Activated T-cell treated with anti-CD3 and anti-CD28 coated beads, Interleukin-2, amount 50 U/mL, for 24 hours (primary cell): Measurements from ENCODE around the gene GALR2.

ENCODE experiments used
- DNase-seq: peaks from one replicate; pipeline ENCODE4 v3.0.0-alpha.2; 2020
- H3K27ac Mint-ChIP-seq: 2 replicates; pipeline ENCODE4 v1.8.0; 2020; ENCODE audit warnings: mild to moderate bottlenecking, mixed read lengths
- H3K27me3 Mint-ChIP-seq: 2 replicates; pipeline ENCODE4 v1.8.0; 2020; ENCODE audit warnings: mixed read lengths
- H3K36me3 Mint-ChIP-seq: 2 replicates; pipeline ENCODE4 v1.8.0; 2020; ENCODE audit warnings: low read depth, mixed read lengths
- H3K4me1 Mint-ChIP-seq: 2 replicates; pipeline ENCODE4 v1.8.0; 2020; ENCODE audit warnings: low read depth, mixed read lengths
- H3K4me3 Mint-ChIP-seq: 2 replicates; pipeline ENCODE4 v1.8.0; 2020; ENCODE audit warnings: mild to moderate bottlenecking, moderate library complexity, mixed read lengths
- H3K9me3 Mint-ChIP-seq: 2 replicates; pipeline ENCODE4 v1.8.0; 2020; ENCODE audit warnings: mixed read lengths

Gene GALR2

DNA sequence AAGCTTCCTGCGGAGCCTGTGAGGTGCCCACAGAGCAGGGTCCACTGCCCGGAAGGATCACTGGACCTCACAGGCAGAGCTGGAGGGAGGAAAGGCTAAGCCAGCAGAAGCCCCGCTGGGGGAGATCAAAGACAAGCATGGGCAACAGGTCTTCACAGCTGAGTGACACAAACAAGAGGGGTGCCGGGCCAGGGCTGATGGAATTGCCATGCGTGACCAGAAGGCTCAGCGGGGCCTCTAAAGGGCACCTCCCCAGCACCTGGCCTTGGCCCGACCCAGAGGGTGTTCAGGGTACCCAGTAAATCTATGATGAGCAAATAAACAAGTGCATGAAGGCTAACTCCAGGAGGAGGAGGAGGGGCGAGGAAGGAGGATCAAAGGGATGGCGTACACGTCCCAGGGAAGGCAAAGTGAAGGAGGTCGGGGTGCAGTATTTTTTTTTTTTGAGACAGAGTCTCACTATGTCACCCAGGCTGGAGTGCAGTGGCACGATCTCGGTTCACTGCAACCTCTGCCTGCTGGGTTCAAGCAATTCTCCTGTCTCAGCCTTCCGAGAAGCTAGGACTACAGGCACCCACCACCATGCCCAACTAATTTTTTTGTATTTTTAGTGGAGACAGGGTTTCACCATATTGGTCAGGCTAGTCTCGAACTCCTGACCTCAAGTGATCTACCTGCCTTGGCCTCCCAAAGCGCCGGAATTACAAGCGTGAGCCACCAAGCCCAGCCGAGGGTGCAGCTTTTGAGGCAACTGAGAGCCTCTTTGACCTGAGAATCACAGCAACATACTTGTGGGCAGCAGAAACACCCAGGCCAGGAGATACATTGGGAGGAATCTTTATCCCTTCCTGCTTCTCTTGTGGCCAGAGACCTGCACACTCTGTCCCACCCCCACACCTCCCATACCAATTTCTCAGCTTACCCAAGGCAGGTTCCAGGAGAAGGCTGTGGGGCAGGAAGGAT is 45.1 kb downstream of the GALR2 start:
- DNase-seq, result no peak
- Mint-ChIP-seq H3K9me3 (no peaks in the 10 kb centered on the region), H3K4me1 (peaks cover 10% of the 10 kb centered on the region), H3K27ac (no peak overlapping the region), H3K4me3 (no peak overlapping the region), H3K27me3 (no peaks in the 10 kb centered on the region), H3K36me3 (no peaks in the 10 kb centered on the region)

DNA sequence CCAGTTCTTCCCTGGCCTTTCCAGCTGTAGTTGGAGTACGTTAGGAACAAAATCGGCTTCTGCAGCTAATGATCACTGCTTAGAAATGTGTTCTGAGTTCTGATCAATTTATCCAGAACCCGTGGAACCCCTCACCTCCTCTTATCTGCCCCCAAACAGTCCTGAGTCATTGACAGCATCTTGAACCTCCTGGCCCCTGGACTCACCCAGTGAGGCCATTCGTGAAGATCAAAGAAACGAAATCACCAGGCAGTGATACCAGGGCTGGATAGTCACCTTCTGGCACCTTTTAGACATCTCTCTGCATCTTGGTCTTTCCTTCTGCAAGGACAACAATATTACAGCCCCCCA is 46.1 kb downstream of the GALR2 start:
- Mint-ChIP-seq H3K9me3 (no peaks in the 10 kb centered on the region), H3K4me3 (no peak overlapping the region), H3K27ac (peak overlapping the region; percentile 12), H3K27me3 (no peaks in the 10 kb centered on the region), H3K36me3 (no peaks in the 10 kb centered on the region), H3K4me1 (peaks cover 10% of the 10 kb centered on the region)
- no peak for DNase-seq

DNA sequence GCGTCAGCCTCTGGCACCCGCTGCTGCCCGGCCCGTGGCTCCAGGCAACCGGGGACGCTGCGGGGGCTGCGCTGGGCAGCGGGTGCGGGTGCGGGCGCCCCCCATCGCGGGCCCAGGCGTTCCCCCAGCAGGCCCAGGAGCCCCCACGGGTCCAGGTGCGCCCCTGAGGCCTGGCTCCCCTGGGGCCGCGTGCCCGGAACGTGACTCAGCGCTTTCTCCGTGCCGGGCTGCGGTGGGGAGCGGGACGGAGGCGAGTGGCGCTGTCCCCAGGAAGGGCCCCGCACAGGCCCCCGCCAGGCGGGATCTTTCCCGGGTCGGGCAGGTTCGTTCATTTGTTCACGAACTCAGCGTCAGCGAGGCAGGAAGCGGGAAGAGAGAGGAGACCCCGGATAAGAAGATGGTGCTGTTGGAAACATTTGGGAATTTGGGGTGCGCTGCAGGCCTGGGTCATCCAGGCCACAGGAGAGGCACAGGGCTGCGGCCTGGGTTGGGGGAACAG is 47.4 kb downstream of the GALR2 start:
- H3K27ac Mint-ChIP-seq, result peak overlapping the region; percentile 84
- H3K36me3 Mint-ChIP-seq, result no peaks in the 10 kb centered on the region
- H3K9me3 Mint-ChIP-seq, result no peaks in the 10 kb centered on the region
- no peak for DNase-seq
- H3K4me3 Mint-ChIP-seq, result peak overlapping the region; percentile 6
- no peaks in the 10 kb centered on the region for H3K27me3 Mint-ChIP-seq
- H3K4me1 Mint-ChIP-seq, result peaks cover 18% of the 10 kb centered on the region

DNA sequence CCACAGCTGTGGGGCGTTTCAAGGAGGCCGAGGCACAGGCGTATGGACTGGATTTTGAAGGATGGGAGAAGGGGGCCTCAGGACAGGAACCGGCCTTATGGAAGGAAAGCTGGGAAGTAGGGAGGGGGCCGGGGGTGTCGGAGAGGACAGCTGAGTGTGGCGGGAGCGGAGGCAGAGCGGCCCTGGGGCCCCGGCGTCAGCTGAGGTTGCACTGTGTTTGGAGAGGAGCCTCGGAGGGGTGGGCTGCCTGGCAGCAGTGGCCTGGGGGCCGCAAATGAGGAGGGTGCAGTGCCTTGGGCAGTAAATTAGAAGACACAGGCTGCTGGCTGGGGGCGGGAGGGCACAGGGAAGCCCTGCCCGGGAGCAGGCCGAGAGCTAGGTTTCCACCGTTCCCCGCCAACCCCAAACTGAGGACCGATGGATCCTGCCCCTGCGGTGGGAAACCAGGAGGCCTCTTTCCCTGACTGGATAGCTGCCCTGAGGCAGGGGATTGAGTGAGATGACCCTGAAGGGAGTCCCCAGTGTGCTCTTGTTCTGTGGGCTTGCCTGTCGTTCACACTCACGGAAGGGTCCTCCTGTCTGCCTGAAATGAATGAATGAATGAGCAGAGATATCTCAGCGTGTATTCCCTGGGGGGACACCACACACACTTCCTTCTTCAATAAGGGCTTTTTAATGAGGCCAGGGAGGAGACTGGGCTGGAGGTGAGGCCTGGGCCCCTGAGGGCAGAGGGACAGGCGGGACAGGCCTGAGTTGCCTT is 48.0 kb downstream of the GALR2 start:
- Mint-ChIP-seq H3K9me3 (no peaks in the 10 kb centered on the region), H3K36me3 (no peaks in the 10 kb centered on the region), H3K27ac (peak overlapping the region; percentile 84), H3K4me3 (peak overlapping the region; percentile 6), H3K27me3 (no peaks in the 10 kb centered on the region), H3K4me1 (peaks cover 22% of the 10 kb centered on the region)
- no peak for DNase-seq

DNA sequence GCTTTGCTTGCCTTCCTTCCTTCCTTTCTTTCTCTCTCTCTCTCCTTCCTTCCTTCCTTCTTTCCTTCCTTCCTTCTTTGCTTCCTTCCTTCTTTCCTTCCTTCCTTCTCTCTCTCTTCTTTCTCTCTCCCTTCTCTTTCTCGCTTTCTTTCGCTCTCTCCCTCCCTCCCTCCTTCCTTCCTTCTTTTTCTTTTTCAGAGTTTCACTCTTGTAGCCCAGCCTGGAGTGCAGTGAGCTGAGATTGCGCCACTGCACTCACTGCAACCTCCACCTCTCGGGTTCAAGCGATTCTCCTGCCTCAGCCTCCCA is 48.6 kb downstream of the GALR2 start:
- no peaks in the 10 kb centered on the region for H3K27me3 Mint-ChIP-seq
- peaks cover 22% of the 10 kb centered on the region for H3K4me1 Mint-ChIP-seq
- H3K9me3 Mint-ChIP-seq, result no peaks in the 10 kb centered on the region
- H3K36me3 Mint-ChIP-seq, result no peaks in the 10 kb centered on the region
- peak overlapping the region; percentile 41 for H3K27ac Mint-ChIP-seq
- no peak for DNase-seq
- no peak overlapping the region for H3K4me3 Mint-ChIP-seq

DNA sequence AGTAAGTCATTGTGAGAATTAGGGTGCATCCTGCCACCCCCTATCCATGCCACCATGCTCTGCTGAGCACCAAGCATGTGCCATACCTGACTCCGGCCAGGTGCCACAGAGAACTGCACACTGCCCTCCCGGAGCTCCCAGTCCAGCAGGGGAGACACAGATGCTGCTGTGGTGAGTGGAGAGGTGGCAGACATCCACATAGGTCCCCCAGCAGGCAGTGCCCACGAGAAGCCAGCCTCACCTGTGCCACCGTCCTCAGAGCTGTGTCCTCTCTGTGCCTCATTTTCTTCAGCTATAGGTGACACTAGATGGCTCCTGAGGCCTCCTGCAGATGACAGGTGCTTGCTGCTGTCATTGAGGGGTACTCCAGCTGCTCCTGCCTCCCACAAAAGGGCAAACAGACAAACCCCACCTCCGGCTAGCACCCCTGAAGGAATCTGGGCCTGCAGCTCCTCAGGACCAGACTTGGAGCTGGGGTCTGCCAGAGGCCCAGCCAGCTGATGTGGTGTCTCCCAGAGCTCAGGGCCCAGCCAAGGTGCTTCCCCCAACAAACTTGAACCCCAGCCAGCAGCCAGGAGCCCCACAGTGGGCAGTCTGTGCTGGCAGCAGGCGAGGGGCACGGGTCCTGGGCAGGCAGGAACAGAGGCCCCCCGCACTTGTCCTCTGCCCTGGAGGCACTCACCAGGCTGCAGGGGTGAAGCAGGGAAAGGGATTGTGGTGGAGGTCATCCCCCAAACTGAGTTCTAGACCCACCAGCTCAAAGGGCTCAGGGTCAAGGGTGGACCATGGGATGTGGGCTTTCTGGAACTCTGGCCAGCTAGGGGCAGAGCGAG is 49.4 kb downstream of the GALR2 start:
- no peak for DNase-seq
- Mint-ChIP-seq H3K4me3 (no peak overlapping the region), H3K4me1 (peaks cover 22% of the 10 kb centered on the region)

DNA sequence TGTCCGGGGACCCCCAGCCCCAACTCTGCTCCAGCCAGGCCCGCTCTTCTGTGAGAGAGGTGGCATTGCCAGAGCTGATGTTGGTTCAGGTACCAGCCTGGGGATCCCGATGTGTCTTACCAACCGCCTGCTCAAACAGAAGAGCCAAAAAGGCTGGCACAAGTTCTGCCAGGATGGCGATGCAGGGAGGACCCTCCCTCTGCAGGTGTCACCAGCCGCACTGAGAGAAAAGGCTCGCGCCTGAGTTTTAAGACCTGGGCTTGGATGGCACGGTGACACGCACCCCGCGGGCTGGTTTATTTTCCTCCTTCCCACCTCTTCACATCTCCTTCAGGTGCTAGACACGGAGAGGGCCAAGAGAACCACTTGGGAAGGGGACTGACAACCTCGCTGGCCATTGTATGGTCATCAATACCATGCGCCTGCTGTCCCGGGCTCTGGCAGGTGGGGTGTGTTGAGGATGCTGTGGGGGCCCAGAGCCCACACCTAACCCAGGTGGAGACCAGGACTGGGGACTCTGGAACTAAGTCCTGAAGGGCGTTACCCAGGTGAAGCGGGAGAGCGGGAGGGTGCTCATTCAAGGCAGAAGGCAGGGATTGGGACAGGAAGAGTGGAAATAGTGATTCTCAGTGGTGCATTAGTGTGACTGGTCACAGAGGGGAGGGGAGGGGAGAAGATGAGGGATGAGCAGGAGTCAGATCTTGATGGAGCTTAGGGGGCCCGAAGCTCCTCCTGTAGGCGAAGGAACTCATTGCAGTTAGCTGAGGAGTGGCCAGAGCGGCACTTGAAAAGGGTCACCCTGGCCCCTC is 50.2 kb downstream of the GALR2 start:
- H3K4me1 Mint-ChIP-seq, result peaks cover 22% of the 10 kb centered on the region
- H3K36me3 Mint-ChIP-seq, result no peaks in the 10 kb centered on the region
- no peaks in the 10 kb centered on the region for H3K27me3 Mint-ChIP-seq
- H3K4me3 Mint-ChIP-seq, result no peak overlapping the region
- DNase-seq, result no peak
- no peaks in the 10 kb centered on the region for H3K9me3 Mint-ChIP-seq
- H3K27ac Mint-ChIP-seq, result no peak overlapping the region

More for the DNA sequence above, 49.4 kb downstream of the GALR2 start:
- no peaks in the 10 kb centered on the region for H3K27me3 Mint-ChIP-seq
- no peaks in the 10 kb centered on the region for H3K9me3 Mint-ChIP-seq
- H3K27ac Mint-ChIP-seq, result no peak overlapping the region
- no peaks in the 10 kb centered on the region for H3K36me3 Mint-ChIP-seq

DNA sequence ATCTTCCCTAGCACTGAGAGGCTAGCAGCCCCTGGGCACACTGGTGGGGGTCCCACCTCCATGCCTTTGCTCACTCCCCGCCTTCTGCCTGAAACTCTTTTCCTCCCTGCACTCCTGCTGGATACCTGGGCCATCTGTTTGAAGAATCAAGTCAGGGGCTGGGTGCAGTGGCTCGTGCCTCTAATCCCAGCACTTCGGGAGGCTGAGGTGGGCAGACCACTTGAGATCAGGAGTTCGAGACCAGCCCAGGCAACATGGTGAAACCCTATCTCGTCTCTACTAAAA is 50.8 kb downstream of the GALR2 start:
- peaks cover 22% of the 10 kb centered on the region for H3K4me1 Mint-ChIP-seq
- H3K27ac Mint-ChIP-seq, result no peak overlapping the region
- no peaks in the 10 kb centered on the region for H3K9me3 Mint-ChIP-seq
- no peaks in the 10 kb centered on the region for H3K27me3 Mint-ChIP-seq
- no peak overlapping the region for H3K4me3 Mint-ChIP-seq
- no peaks in the 10 kb centered on the region for H3K36me3 Mint-ChIP-seq
- DNase-seq, result no peak

DNA sequence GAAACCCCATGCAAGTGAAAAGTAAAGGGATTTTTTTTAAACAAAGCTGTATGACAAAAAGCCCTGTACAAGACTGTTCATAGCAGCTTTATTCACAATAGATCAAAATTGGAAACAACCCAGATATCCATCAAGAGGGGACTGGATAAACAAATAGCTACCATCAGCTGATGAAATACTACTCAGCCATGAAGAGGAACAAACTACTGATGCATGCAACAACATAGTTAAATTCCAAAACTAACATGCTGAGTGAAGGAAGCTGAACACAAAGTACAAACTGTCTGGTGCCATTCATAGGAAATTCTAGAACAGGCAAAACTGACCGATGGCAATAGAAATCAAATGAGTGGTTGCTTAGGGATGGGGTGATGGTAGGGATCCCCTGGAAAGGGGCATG is 51.3 kb downstream of the GALR2 start:
- no peak overlapping the region for H3K27ac Mint-ChIP-seq
- DNase-seq, result no peak
- H3K4me1 Mint-ChIP-seq, result peaks cover 19% of the 10 kb centered on the region
- no peaks in the 10 kb centered on the region for H3K27me3 Mint-ChIP-seq
- H3K9me3 Mint-ChIP-seq, result no peaks in the 10 kb centered on the region
- no peak overlapping the region for H3K4me3 Mint-ChIP-seq
- H3K36me3 Mint-ChIP-seq, result no peaks in the 10 kb centered on the region
